ENCODE results near the gene EMILIN3.

Gene EMILIN3

DNA sequence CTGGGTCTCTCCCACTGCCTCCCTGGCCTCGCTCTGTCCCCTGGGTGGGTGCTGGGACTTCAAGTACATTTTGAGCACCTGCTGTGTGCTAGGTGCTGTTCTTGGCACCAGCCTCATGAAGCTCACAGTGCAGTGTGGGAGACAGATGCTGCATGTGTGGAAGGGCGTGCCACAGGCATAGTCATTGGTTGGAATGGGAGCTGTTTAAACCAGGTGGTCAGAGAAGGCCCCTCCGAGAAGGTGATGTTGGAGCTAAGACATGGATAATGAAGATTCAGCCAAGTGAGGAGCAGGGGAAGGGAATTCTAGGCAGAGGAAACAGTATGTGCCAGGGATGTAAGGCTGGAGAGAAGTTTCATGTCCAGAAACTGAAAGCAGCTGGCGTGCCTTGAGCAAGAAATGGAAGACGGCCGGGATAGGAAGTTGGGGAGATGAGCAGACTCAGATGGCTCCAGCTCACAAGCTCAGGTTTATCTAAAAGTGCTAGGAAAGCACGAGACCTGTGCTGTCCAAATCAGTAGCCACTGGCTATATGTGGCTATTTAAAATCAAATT, 16.1 kb downstream of the EMILIN3 start:
- no peak overlapping the region for H3K4me3 Mint-ChIP-seq
- H3K9me3 Mint-ChIP-seq: no peaks in the 10 kb centered on the region
- TF ChIP-seq, protein P1, sequence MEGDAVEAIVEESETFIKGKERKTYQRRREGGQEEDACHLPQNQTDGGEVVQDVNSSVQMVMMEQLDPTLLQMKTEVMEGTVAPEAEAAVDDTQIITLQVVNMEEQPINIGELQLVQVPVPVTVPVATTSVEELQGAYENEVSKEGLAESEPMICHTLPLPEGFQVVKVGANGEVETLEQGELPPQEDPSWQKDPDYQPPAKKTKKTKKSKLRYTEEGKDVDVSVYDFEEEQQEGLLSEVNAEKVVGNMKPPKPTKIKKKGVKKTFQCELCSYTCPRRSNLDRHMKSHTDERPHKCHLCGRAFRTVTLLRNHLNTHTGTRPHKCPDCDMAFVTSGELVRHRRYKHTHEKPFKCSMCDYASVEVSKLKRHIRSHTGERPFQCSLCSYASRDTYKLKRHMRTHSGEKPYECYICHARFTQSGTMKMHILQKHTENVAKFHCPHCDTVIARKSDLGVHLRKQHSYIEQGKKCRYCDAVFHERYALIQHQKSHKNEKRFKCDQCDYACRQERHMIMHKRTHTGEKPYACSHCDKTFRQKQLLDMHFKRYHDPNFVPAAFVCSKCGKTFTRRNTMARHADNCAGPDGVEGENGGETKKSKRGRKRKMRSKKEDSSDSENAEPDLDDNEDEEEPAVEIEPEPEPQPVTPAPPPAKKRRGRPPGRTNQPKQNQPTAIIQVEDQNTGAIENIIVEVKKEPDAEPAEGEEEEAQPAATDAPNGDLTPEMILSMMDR (IDR thresholded peaks at IDR 0.05; ENCODE audit: unreplicated experiment in 3 of 3): no peak
- no peaks in the 10 kb centered on the region for H3K27me3 Mint-ChIP-seq (ENCODE audit: low read depth)
- peak overlapping the region in 1 of 3 experiments; percentile 30 for H3K27ac Mint-ChIP-seq
- peaks cover 4% of the 10 kb centered on the region for H3K36me3 Mint-ChIP-seq (ENCODE audit: low read depth)
- H3K4me1 Mint-ChIP-seq: peaks cover 17% of the 10 kb centered on the region

DNA sequence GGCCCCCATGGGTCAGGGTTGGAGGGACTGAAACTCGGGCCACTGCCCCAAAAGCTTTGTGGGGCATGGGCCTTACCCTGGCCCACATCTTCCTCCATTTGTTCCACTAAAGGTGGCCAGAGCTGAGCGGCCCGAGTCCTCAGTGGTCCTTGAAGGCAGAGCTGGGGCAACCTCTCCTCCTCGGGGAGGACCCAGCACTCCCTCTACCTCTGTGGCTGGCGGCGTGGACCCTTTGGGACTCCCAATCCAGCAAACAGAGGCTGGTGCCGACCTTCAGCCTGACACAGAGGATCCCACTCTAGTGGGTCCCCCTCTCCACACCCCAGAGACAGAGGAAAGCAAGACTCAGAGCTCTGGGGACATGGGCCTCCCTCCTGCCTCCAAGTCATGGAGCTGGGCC, 16.7 kb downstream of the EMILIN3 start:
- no peaks in the 10 kb centered on the region for H3K27me3 Mint-ChIP-seq (ENCODE audit: low read depth)
- H3K4me1 Mint-ChIP-seq: peaks cover 17% of the 10 kb centered on the region
- H3K4me3 Mint-ChIP-seq: no peak overlapping the region
- TF ChIP-seq, protein P1 (IDR thresholded peaks at IDR 0.05; ENCODE audit: unreplicated experiment in 3 of 3): no peak
- no peaks in the 10 kb centered on the region for H3K9me3 Mint-ChIP-seq
- H3K36me3 Mint-ChIP-seq (ENCODE audit: low read depth): peaks cover 4% of the 10 kb centered on the region
- no peak overlapping the region for H3K27ac Mint-ChIP-seq

DNA sequence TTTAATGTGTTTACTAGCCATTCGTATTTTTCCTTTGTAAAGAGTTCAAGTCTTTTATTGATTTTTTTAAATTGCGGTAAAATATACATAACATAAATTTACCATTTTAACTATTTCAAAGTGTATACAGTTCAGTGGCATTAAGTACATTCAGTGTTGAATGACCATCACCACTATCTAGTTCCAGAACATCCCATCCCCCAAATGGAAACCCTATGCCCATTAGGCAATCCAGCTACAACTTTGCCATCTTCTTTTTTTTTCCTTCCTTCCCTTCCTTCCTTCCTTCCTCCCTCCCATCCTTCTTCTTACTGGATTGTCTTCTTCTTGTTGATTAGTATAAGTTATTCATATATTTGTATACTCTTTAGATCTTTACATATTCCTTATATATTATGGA, 17.4 kb downstream of the EMILIN3 start:
- Mint-ChIP-seq H3K36me3 (ENCODE audit: low read depth) (peaks cover 4% of the 10 kb centered on the region), H3K27me3 (ENCODE audit: low read depth) (no peaks in the 10 kb centered on the region)

DNA sequence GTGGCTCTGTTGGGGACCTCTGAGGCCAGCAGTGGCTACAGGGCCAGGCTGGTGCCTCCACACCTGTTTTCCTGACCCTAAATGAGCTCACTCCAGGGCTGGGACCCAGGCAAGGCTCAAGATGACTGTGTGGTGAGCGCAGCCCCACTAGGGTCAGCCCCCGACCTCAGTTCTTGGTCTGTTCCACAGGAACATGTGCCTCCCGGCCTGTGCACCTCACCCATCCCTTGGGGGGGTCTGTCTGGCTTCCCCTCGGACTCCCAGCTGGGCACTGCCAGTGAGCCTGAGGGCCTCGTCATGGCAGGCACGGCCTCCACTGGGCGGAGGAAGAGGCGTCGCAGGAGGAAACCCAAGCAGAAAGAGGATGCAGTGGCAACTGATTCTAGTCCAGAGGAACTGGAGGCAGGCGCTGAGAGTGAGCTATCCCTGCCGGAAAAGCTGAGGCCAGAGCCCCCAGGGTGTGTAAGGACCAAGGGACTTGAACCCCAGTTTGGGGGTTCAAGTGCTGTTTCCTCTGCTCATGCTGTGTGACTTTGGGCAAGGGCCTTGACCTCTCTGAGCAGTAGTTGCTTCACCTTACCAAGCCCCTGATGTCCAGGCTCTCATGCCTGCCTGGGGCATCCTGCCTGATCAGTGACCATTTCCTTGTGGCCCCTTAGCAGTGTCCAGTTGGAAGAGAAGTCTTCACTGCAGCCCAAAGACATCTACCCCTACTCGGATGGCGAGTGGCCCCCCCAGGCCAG, 18.0 kb downstream of the EMILIN3 start:
- peaks cover 17% of the 10 kb centered on the region for H3K4me1 Mint-ChIP-seq
- peak overlapping the region in 1 of 3 experiments; percentile 69 for H3K27ac Mint-ChIP-seq
- no peaks in the 10 kb centered on the region for H3K9me3 Mint-ChIP-seq
- H3K4me3 Mint-ChIP-seq: no peak overlapping the region
- H3K27me3 Mint-ChIP-seq (ENCODE audit: low read depth): no peaks in the 10 kb centered on the region
- TF ChIP-seq, protein P1 (IDR thresholded peaks at IDR 0.05; ENCODE audit: unreplicated experiment in 3 of 3): no peak
- H3K36me3 Mint-ChIP-seq (ENCODE audit: low read depth): peaks cover 4% of the 10 kb centered on the region

More for the DNA sequence above, 17.4 kb downstream of the EMILIN3 start:
- H3K9me3 Mint-ChIP-seq: no peaks in the 10 kb centered on the region
- peak overlapping the region in 1 of 3 experiments; percentile 43 for H3K27ac Mint-ChIP-seq
- TF ChIP-seq, protein P1 (IDR thresholded peaks at IDR 0.05; ENCODE audit: unreplicated experiment in 3 of 3): no peak
- no peak overlapping the region for H3K4me3 Mint-ChIP-seq
- H3K4me1 Mint-ChIP-seq: peaks cover 17% of the 10 kb centered on the region

DNA sequence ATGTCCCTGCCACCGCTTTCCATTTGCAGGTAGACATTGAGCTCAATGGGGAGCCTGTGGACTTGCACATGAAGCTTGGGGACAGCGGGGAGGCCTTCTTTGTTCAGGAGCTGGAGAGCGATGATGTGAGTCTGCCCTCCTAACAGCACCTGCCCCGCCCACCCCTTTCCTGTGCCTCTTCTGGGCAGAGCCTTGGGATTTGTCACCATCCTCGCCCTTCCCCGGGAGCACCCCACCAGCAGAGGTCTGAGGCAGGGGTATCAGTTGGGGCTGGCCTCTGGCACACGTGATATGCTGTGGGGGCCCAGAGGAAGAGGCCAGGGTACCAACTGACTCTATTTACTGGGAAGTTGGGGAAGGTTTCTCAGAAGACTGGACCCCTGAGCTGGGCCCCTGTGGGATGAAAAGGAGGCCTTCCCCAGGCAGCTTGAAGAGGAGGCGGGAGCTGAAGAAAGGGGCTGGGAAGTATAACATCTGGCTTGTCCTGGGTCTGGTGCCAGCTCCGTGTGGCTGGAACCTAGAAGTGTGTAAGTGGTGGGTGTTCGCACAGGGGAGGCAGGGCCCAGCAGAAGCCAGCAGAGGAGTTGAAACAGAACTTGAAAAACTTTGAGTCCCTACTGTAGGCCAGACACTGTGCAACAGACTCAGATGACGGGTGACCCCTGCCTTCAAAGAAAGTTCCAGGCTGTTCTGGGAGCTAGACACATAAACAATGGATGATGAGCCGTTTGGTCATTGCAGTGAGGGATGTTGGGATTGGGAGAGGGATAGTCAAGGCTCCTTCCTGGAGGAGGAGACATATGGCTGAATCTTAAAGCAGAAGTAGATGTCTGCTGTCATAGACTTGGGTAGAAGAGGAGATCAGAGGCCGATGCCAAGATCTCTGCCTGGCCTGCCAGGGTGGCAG, 18.8 kb downstream of the EMILIN3 start:
- no peak overlapping the region for H3K4me3 Mint-ChIP-seq
- H3K4me1 Mint-ChIP-seq: peaks cover 17% of the 10 kb centered on the region
- peaks cover 4% of the 10 kb centered on the region for H3K36me3 Mint-ChIP-seq (ENCODE audit: low read depth)
- H3K9me3 Mint-ChIP-seq: no peaks in the 10 kb centered on the region
- no peaks in the 10 kb centered on the region for H3K27me3 Mint-ChIP-seq (ENCODE audit: low read depth)
- peak overlapping the region in 2 of 3 experiments; percentile 69 to 74 for H3K27ac Mint-ChIP-seq
- TF ChIP-seq, protein P1 (IDR thresholded peaks at IDR 0.05; ENCODE audit: unreplicated experiment in 3 of 3): no peak

All from nephron (organoid).